ENCODE data around the gene GHDC.
A peak's percentile ranks its signal among the peaks of the same experiment; 100 is the strongest.

- TF ChIP-seq CTCF (IDR thresholded peaks at IDR 0.05), result peak; percentile 88 to 93 (median 89)
- TF ChIP-seq POLR2AphosphoS5 (IDR thresholded peaks at IDR 0.05), result peak; percentile 46 to 73
- no peak for TF ChIP-seq POLR2A (IDR thresholded peaks at IDR 0.05; ENCODE audit: low read depth)
- no peak for TF ChIP-seq EP300 (IDR thresholded peaks at IDR 0.05)
These were observed 10.3 kb downstream of the GHDC start for GRCh38 chr17:42183741-42184711.

Data from esophagus muscularis mucosa (tissue), 4 donors.